Measurements from ENCODE around the gene SH2D3A. TPM values are rescaled to one million over a fixed set of nuclear protein-coding genes. Genes with fewer than 3 reads are reported as not detected.

The SH2D3A gene
- total RNA-seq, 1 donor from 2014 or later = 17.4 TPM

DNA sequence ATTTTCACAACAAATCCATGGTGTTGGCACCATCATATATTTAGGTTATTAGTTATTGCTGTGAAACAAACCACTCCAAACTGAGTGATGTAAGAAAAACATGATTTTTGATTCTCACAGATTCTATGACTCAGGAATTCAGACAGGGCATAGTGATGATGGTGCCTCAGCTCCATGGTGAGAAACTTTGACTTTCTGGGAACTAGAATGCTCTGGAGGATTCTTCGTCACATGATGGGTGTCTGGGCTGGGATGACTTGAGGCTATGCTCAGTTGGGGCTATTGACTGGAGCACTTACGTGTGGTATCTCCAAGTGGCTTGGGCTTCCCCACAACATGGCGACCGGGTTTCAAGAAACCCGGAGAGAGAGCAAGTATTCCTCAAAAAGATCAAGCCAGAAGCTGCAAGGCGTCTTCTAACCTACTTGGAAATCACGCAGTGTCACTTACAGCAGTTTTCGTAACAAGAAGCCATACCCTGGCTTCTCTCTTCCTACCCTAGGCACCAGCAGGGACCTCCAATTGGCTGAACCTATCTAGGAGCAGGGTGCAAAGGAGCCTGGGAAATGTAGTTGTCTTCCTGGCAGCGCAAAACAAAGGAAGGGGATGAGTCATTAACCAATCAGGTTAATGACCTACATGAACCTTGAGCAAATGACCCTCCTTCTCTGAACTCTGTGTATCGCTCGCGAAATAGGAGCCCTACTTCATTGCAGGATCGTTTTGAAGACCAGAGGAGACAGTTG, 27.6 kb upstream of the SH2D3A start:
- DNase-seq (ENCODE audit: extremely low spot score, unreplicated experiment) = no peak
- H3K36me3 Mint-ChIP-seq = no peaks in the 10 kb centered on the region
- H3K27me3 Mint-ChIP-seq = peaks cover 4% of the 10 kb centered on the region
- H3K9me3 Mint-ChIP-seq = peaks cover 8% of the 10 kb centered on the region
- no peak overlapping the region for H3K27ac Mint-ChIP-seq
- TF ChIP-seq, protein P1, sequence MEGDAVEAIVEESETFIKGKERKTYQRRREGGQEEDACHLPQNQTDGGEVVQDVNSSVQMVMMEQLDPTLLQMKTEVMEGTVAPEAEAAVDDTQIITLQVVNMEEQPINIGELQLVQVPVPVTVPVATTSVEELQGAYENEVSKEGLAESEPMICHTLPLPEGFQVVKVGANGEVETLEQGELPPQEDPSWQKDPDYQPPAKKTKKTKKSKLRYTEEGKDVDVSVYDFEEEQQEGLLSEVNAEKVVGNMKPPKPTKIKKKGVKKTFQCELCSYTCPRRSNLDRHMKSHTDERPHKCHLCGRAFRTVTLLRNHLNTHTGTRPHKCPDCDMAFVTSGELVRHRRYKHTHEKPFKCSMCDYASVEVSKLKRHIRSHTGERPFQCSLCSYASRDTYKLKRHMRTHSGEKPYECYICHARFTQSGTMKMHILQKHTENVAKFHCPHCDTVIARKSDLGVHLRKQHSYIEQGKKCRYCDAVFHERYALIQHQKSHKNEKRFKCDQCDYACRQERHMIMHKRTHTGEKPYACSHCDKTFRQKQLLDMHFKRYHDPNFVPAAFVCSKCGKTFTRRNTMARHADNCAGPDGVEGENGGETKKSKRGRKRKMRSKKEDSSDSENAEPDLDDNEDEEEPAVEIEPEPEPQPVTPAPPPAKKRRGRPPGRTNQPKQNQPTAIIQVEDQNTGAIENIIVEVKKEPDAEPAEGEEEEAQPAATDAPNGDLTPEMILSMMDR (conservative IDR thresholded peaks at IDR 0.05) = no peak
- no peaks in the 10 kb centered on the region for H3K4me1 Mint-ChIP-seq (ENCODE audit: unreplicated experiment)
- H3K4me3 Mint-ChIP-seq = no peak overlapping the region

DNA sequence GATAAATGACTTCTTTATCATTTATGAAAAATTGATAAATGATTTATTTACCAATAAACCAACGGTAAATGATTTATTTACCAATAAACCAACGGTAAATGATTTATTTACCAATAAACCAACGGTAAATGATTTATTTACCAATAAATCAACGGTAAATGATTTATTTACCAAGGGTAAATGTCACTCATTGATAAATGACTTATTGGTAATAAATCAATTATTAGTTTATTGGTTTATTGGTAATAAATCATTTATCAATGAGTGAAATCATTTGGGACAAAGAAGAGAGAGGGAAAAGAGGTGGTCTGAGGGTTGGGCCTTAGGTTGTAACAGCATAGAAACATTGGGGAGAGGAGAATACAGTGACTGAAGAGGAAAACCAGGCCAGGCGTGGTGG, 26.7 kb upstream of the SH2D3A start:
- no peaks in the 10 kb centered on the region for H3K36me3 Mint-ChIP-seq
- no peak overlapping the region for H3K27ac Mint-ChIP-seq
- no peak overlapping the region for H3K4me3 Mint-ChIP-seq
- peaks cover 4% of the 10 kb centered on the region for H3K27me3 Mint-ChIP-seq
- no peaks in the 10 kb centered on the region for H3K4me1 Mint-ChIP-seq (ENCODE audit: unreplicated experiment)
- TF ChIP-seq, protein P1 (conservative IDR thresholded peaks at IDR 0.05) = no peak
- DNase-seq (ENCODE audit: extremely low spot score, unreplicated experiment) = no peak
- peaks cover 8% of the 10 kb centered on the region for H3K9me3 Mint-ChIP-seq

DNA sequence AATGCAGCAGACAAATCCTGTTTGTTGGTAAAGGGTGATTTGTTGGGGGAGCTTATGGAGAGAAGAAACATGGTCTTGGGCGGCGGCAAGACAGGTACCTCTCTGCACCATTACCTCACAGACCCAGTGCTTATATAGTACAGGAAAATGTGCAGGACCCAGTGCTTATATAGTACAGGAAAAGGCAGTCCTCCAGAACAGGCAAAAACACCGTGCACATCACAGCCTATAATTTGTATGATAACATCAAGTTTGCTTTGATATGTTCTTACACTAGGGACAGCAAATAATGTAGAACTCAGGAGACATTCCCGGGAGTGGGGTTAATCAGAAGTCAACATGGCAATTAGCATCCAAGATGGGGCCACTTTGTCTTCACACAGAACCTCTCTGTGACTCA, 26.2 kb upstream of the SH2D3A start:
- H3K27ac Mint-ChIP-seq = no peak overlapping the region
- no peak for DNase-seq (ENCODE audit: extremely low spot score, unreplicated experiment)
- no peaks in the 10 kb centered on the region for H3K4me1 Mint-ChIP-seq (ENCODE audit: unreplicated experiment)
- H3K27me3 Mint-ChIP-seq = peaks cover 4% of the 10 kb centered on the region
- H3K9me3 Mint-ChIP-seq = peaks cover 8% of the 10 kb centered on the region
- TF ChIP-seq, protein P1 (conservative IDR thresholded peaks at IDR 0.05) = no peak
- H3K36me3 Mint-ChIP-seq = no peaks in the 10 kb centered on the region
- no peak overlapping the region for H3K4me3 Mint-ChIP-seq

DNA sequence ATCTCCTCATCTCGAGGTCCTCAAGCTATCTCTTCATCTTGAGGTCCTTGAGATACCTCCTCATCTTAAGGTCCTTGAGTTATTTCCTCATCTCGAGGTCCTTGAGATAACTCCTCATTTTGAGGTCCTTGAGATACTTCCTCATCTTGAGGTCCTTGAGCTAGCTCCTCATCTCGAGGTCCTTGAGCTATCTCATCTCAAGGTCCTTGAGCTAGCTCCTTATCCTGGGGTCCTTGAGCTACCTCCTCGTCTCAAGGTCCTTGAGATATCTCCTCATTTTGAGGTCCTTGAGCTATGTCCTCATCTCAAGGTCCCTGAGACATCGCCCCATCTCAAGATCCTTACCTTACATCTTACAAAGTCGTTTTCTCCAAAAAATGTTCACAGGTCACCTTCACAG, 24.0 kb upstream of the SH2D3A start:
- H3K4me1 Mint-ChIP-seq (ENCODE audit: unreplicated experiment) = no peaks in the 10 kb centered on the region
- no peak overlapping the region for H3K27ac Mint-ChIP-seq
- no peak overlapping the region for H3K4me3 Mint-ChIP-seq
- DNase-seq (ENCODE audit: extremely low spot score, unreplicated experiment) = no peak
- no peaks in the 10 kb centered on the region for H3K27me3 Mint-ChIP-seq
- H3K36me3 Mint-ChIP-seq = no peaks in the 10 kb centered on the region
- TF ChIP-seq, protein P1 (conservative IDR thresholded peaks at IDR 0.05) = no peak
- peaks cover 8% of the 10 kb centered on the region for H3K9me3 Mint-ChIP-seq

DNA sequence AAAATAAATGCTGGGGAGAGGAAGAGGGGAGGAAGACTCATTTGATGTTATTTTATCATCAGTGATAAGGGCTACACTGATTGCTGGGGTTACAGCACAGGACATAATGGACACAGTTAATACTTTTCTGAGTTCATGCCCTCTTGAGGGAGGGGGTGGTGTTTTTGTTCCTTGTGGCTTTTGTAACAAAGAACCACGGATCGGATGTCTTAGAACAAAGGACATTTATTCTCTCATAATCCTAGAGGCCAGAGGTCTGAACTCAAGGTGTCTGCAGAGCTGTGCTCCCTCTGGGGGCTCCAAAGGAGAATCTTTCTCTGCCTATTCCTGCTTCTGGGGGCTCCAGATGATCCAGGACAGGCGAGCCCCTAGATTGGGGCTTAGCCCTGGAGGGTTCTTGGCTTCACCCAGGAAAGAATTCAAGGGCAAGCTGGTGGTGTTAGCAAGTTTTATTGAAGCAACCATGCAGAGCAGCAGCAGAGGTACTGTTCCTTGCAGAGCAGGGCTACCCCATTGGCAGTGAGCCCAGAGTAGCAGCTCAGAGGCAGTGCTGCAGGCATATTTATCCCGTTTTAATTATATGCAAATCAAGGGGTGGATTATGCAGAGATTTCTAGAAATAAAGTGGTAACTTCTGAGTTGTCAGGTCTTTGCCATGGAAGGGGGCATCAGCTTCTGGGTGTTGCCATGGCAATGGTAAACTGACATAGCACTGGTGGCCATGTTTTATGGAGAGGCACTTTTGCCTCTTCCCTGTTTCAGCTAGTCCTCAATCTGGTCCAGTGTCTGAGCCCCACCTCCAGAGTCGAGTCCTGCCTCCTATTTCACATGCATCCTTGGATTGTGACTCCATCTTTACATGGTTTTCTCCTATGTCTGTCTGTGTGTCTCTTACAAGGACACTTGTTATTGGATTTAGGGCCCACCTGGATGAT, 23.2 kb upstream of the SH2D3A start:
- H3K27me3 Mint-ChIP-seq = no peaks in the 10 kb centered on the region
- DNase-seq (ENCODE audit: extremely low spot score, unreplicated experiment) = no peak
- TF ChIP-seq, protein P1 (conservative IDR thresholded peaks at IDR 0.05) = no peak
- no peaks in the 10 kb centered on the region for H3K4me1 Mint-ChIP-seq (ENCODE audit: unreplicated experiment)
- no peak overlapping the region for H3K4me3 Mint-ChIP-seq
- H3K9me3 Mint-ChIP-seq = peaks cover 8% of the 10 kb centered on the region
- H3K36me3 Mint-ChIP-seq = no peaks in the 10 kb centered on the region
- H3K27ac Mint-ChIP-seq = no peak overlapping the region

All from type B pancreatic cell (in vitro differentiated cells).